ENCODE data around the gene SORBS1.

- TF ChIP-seq EZH2 (IDR thresholded peaks at IDR 0.05; ENCODE audit: insufficient read depth, low read length) = no peak
- TF ChIP-seq CTCF (IDR thresholded peaks at IDR 0.05; ENCODE audit: insufficient read depth, low read depth, low read length) = no peak
Measured at GRCh38 chr10:95384011-95384704, 177.0 kb downstream of the SORBS1 start.

All from astrocyte (in vitro differentiated cells and primary cell).